Stimulated activated CD4-positive, alpha-beta T cell treated with anti-CD3 and anti-CD28 coated beads, Interleukin-4, amount 100 ng/mL, for 24 hours (primary cell): ENCODE data around the gene ARHGAP33.
A peak's percentile ranks its signal among the peaks of the same experiment; 100 is the strongest.

Source experiments
- DNase-seq: peaks from one replicate; pipeline ENCODE4 v3.0.0-alpha.2; 2020

Gene ARHGAP33, protein sequence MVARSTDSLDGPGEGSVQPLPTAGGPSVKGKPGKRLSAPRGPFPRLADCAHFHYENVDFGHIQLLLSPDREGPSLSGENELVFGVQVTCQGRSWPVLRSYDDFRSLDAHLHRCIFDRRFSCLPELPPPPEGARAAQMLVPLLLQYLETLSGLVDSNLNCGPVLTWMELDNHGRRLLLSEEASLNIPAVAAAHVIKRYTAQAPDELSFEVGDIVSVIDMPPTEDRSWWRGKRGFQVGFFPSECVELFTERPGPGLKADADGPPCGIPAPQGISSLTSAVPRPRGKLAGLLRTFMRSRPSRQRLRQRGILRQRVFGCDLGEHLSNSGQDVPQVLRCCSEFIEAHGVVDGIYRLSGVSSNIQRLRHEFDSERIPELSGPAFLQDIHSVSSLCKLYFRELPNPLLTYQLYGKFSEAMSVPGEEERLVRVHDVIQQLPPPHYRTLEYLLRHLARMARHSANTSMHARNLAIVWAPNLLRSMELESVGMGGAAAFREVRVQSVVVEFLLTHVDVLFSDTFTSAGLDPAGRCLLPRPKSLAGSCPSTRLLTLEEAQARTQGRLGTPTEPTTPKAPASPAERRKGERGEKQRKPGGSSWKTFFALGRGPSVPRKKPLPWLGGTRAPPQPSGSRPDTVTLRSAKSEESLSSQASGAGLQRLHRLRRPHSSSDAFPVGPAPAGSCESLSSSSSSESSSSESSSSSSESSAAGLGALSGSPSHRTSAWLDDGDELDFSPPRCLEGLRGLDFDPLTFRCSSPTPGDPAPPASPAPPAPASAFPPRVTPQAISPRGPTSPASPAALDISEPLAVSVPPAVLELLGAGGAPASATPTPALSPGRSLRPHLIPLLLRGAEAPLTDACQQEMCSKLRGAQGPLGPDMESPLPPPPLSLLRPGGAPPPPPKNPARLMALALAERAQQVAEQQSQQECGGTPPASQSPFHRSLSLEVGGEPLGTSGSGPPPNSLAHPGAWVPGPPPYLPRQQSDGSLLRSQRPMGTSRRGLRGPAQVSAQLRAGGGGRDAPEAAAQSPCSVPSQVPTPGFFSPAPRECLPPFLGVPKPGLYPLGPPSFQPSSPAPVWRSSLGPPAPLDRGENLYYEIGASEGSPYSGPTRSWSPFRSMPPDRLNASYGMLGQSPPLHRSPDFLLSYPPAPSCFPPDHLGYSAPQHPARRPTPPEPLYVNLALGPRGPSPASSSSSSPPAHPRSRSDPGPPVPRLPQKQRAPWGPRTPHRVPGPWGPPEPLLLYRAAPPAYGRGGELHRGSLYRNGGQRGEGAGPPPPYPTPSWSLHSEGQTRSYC

GRCh38 chr19:35775298-35776101 lies at the start of gene ARHGAP33:
Gene ARHGAP33, plus strand, starts transcription at chr19:35775564. Its CDS starts 95 bp downstream, at chr19:35775659.
- peak; percentile 99 for DNase-seq

DNA sequence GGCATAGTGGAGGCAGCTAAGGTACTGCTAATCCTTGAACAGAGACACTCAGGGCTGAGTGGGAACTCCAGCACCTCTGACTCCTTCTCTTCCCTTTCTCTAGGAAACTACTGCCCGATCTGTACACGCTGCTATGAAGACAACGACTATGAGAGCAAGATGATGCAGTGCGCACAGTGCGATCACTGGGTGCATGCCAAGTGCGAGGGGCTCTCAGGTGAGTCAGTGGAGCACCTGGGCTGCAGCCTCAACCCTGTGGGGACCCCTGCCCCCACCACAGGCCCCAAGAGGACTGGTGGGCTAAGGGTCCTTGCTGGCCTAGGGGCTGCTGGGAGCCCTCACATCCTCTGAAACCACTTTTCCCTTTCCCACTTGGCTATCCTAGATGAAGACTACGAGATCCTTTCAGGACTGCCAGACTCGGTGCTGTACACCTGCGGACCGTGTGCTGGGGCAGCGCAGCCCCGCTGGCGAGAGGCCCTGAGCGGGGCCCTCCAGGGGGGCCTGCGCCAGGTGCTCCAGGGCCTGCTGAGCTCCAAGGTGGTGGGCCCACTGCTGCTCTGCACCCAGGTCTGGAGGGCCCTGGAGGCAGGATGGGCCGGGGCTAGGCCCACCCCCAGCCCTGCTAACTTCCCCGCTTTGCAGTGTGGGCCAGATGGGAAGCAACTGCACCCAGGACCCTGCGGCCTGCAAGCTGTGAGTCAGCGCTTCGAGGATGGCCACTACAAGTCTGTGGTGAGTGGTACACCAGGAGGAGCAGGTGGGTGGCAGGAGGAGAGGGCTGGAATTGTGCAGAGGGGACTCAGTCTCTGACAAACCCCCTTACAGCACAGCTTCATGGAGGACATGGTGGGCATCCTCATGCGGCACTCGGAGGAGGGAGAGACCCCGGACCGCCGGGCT lies 48.1 kb upstream of the ARHGAP33 start:
- DNase-seq, result no peak

DNA sequence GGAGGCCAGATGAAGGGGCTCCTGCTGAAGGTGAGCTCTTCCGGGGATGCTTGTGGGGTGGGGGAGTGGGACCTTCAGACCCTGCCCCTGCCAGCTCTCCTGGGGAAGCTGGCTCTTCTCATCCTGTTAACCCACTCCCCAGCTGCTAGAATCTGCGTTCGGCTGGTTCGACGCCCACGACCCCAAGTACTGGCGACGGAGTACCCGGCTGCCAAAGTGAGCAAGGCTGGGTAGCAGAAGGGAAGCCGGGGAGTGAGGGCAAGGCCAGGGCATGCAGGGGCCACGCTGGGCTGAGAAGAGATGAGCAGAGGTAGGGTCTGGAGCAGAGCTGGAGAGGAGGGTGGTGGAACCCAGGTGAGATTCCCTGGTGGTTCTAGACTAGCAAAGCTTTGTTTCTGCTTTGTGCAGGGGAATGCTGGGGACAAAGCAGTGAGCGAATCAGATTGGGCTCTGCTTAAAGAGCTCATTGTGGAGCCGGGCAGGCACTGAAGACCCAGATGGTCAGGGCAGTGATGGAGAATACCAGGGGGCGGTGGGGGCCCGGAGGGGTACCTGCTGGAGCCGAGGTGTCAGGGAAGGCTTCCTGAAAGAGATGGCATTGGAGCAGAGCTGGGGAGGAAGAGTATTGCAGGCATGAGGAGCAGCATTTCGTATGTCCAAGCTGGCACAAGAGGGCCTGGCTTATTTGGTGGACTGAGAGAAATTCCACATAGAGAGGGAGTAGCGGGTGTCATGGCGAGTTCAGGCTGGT lies 47.2 kb upstream of the ARHGAP33 start:
- DNase-seq, result no peak

DNA sequence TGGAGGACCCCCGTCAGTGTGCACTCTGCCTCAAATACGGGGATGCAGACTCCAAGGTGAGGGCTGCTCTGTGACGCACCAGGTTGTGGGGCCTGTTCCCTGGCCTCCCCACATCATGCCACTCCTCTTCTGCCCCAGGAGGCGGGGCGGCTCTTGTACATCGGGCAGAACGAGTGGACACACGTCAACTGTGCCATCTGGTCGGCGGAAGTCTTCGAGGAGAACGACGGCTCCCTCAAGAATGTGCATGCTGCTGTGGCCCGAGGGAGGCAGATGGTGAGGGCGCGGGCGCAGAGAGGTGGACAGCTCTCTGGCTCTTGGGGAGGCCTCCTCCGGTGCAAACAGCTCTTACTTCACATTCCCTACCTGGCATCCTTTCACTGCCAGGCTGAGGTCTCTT lies 46.3 kb upstream of the ARHGAP33 start:
- no peak for DNase-seq

DNA sequence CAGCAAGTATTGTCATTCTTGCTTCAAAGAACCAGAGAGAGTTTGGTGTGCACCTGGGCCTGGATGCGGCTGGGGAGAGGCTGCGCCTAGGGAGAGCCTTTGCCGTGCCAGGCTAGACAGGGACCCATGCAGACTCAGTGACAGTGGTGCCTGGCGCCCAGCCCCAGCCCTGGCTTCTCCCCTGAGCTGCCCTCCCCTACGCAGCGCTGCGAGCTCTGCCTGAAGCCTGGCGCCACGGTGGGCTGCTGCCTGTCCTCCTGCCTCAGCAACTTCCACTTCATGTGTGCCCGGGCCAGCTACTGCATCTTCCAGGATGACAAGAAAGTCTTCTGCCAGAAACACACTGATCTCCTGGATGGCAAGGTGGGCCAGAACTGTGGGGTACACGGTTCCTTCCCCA lies 45.6 kb upstream of the ARHGAP33 start:
- DNase-seq, result no peak

- DNase-seq, result no peak
Observed at GRCh38 chr19:35730326-35730725, 45.0 kb upstream of the ARHGAP33 start.

DNA sequence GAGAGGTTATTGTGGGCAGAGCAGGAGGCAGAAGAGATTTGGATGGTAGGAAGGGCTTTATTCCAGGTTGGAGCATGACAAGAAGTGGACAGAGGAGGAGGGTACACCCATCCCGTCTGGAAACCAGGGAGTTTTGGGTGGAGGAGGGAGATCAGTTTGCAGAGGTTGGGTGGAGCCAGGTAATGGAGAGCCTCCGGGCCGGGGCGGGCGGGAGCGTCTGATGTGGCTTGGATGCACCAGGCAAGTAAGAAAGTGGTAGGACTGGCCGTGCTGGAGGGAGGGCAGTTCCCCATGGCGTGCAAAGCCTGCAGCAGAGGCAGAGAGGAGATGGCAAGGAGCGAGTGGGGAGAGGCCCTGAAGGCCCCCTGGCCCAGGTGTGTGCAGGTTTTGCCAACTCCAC lies 44.0 kb upstream of the ARHGAP33 start:
- no peak for DNase-seq

DNA sequence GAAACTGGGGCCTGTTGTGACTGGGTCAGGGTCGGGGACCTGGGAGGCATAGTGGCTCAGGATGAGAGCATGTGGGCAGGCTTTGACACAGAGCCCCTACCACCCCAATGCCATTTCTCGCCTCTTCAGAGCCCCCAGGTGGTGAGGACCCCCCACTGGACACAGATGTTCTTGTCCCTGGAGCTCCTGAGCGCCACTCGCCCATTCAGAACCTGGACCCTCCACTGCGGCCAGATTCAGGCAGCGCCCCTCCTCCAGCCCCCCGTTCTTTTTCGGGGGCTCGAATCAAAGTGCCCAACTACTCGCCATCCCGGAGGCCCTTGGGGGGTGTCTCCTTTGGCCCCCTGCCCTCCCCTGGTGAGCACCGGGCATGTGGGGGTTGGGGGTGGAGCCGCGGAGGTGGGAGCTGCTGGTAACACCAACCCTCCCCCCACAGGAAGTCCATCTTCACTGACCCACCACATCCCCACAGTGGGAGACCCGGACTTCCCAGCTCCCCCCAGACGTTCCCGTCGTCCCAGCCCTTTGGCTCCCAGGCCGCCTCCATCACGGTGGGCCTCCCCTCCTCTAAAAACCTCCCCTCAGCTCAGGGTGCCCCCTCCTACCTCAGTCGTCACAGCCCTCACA lies 43.5 kb upstream of the ARHGAP33 start:
- no peak for DNase-seq

DNA sequence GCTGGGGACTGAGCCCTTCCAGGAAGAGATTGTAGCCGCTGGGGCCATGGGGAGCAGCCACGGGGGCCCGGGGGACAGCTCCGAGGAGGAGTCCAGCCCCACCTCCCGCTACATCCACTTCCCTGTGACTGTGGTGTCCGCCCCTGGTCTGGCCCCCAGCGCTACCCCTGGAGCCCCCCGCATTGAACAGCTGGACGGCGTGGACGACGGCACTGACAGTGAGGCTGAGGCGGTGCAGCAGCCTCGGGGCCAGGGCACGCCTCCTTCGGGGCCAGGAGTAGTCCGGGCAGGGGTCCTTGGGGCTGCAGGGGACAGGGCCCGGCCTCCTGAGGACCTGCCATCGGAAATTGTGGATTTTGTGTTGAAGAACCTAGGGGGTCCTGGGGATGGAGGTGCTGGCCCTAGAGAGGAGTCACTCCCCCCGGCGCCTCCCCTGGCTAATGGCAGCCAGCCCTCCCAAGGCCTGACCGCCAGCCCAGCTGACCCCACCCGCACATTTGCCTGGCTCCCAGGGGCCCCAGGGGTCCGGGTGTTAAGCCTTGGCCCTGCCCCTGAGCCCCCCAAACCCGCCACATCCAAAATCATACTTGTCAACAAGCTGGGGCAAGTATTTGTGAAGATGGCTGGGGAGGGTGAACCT lies 42.7 kb upstream of the ARHGAP33 start:
- DNase-seq, result no peak

- no peak for DNase-seq
Observed at GRCh38 chr19:35733180-35734125, 41.9 kb upstream of the ARHGAP33 start.

DNA sequence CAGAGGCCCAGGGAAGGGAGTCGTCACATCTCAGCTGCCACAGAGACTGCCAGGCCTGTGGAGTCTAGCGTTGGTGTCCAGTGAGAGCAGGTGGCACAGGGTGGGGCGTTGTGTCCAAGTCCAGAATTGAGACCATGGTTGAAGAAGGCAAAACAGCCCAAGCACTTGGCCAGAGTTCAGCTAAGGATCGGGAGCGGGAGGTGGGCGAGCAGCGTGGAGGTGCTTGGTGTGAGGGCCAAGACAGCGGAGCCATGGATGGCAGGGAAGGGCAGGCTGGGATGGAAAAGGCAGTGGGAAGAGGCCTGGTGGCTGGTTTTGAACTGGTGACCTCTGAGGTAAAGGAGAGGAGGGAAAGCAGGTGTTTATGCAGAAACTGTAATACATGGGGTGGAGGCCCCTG lies 41.1 kb upstream of the ARHGAP33 start:
- DNase-seq, result no peak

- DNase-seq, result no peak
Observed at GRCh38 chr19:35734889-35735288, 40.5 kb upstream of the ARHGAP33 start.

- no peak for DNase-seq
Observed at GRCh38 chr19:35736913-35737886, 38.2 kb upstream of the ARHGAP33 start.

DNA sequence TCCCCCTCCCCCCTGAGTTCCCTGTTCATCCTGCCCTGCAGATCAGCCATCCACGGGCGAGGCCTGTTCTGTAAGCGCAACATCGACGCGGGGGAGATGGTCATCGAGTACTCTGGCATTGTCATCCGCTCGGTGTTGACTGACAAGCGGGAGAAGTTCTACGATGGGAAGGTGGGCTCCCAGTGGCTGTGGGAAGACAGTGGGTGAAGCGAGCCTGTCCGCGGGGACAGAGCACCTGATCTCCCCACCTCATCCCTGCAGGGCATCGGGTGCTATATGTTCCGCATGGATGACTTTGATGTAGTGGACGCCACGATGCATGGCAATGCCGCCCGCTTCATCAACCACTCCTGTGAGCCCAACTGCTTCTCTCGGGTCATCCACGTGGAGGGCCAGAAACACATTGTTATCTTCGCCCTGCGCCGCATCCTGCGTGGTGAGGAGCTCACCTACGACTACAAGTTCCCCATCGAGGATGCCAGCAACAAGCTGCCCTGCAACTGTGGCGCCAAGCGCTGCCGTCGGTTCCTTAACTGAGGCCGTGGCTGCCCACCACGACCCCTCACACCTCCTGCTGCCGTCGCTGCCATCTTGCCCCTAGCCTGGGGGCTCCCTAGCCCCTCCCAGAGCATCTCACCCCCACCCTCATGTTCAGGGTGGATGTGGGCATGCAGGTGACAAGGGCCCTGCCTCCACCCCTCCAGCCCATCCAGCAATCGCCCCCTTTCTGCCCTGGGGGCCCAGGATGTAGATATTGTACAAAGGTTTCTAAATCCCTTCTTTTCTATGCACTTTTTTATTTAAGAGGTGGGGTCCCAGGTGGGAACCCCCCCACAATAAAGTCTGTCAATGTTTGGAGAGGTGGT lies 37.1 kb upstream of the ARHGAP33 start:
- DNase-seq, result no peak

DNA sequence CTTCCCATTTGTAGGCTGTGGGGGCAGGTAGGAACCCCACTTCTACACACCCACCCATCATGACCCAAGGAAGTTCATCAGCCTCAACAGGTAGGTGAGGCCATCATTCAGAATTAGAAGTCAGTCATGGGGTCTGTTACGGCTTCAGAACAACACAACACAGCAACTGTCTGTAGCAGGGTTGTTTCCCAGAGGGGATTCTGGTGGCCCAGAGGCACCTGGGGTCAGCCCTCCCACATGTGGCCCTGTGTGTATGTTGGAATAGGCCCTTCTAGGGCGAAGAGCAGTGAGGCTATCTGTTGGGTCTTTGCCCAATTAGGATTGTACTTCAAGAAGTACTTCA lies 36.5 kb upstream of the ARHGAP33 start:
- no peak for DNase-seq
